Type B pancreatic cell (in vitro differentiated cells): ENCODE measurements around the gene TPRN. TPM values are rescaled to one million over a fixed set of nuclear protein-coding genes. Genes with fewer than 3 reads are reported as not detected.

Experiments used
- DNase-seq: peaks from one replicate; pipeline ENCODE4 v3.0.0; 2021; ENCODE audit warnings: mixed read lengths; ENCODE audit not compliant: unreplicated experiment; ENCODE audit errors: extremely low spot score
- H3K27ac Mint-ChIP-seq: 2 replicates; pipeline ENCODE4 v1.8.0; 2021; ENCODE audit warnings: mild to moderate bottlenecking, mixed read lengths
- H3K27me3 Mint-ChIP-seq: 2 replicates; pipeline ENCODE4 v1.8.0; 2021; ENCODE audit warnings: mixed read lengths
- H3K36me3 Mint-ChIP-seq: 2 replicates; pipeline ENCODE4 v1.8.0; 2021; ENCODE audit warnings: mixed read lengths
- H3K4me1 Mint-ChIP-seq: one replicate; pipeline ENCODE4 v1.8.0; 2021; ENCODE audit warnings: mixed read lengths; ENCODE audit not compliant: unreplicated experiment
- H3K4me3 Mint-ChIP-seq: 2 replicates; pipeline ENCODE4 v1.8.0; 2021; ENCODE audit warnings: mild to moderate bottlenecking, mixed read lengths
- H3K9me3 Mint-ChIP-seq: 2 replicates; pipeline ENCODE4 v1.8.0; 2021; ENCODE audit warnings: mixed read lengths
- CTCF ChIP-seq: fragments of 200-600 bp; sonication (generic); conservative IDR thresholded peaks from 2 replicates; pipeline ENCODE4 v1.5.0; 2021; ENCODE audit warnings: antibody characterized with exemption, mild to moderate bottlenecking
- microRNA-seq: library from miRNA; unstranded; fragments of <30 nt; microRNA quantifications from one replicate; pipeline ENCODE4, GENCODE V29; 2020
- total RNA-seq: library from RNA; stranded (reverse); gene quantifications from 2 replicates; pipeline ENCODE4 v1.2.1, GENCODE V29; 2021; ENCODE audit warnings: low replicate concordance

Gene TPRN
- total RNA-seq, 1 donor from 2014 or later = 24.1 TPM

- no peak overlapping the region for H3K4me3 Mint-ChIP-seq
- H3K4me1 Mint-ChIP-seq = no peaks in the 10 kb centered on the region
Observed at GRCh38 chr9:137143459-137143858, 57.1 kb downstream of the TPRN start.

DNA sequence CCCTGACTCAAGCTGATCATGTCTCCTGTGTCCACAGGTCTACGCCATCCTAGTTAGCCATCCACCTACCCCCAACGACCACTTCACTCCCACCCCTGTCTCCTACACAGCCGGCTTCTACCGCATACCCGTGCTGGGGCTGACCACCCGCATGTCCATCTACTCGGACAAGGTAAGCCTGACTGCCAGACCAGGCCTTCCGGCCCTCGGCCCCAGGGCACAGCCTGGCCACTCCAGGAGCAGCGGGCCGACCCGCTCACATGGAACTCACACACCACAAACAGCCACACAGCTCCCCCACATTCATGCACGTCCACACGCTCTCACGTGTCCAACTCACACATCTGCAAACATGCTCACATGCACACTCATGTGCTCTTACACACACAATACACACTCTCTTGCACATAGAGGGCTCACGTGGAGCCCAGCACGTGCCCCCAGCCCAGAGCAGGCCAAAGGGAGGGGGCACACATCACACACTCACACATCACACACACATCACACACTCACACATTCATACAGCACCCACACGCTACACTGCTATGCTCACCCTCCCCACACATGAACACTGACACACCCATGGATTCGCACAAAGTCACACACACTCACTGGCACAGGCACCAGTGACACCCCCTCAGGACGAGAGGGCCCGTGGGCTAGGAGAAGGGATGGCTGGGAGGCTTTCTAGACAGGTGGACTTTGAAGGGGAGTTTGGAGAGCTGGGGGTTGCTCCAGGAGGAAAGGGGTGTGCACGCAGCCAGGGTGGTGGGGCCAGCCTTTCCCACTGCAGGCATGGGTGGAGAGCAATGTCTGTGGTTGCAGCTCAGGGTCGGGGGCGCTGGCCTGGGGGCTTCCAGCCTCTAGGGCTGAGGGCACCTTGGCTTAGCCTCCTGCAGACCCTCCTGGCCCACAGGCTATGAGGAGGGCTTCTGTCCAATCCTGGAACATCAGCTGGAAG, 58.3 kb downstream of the TPRN start:
- no peaks in the 10 kb centered on the region for H3K36me3 Mint-ChIP-seq
- TF ChIP-seq CTCF = no peak
- H3K9me3 Mint-ChIP-seq = no peaks in the 10 kb centered on the region
- no peak overlapping the region for H3K4me3 Mint-ChIP-seq
- H3K4me1 Mint-ChIP-seq = no peaks in the 10 kb centered on the region
- peaks cover 63% of the 10 kb centered on the region for H3K27me3 Mint-ChIP-seq
- no peak for DNase-seq
- no peak overlapping the region for H3K27ac Mint-ChIP-seq

More at GRCh38 chr9:137143459-137143858, 57.1 kb downstream of the TPRN start:
- Mint-ChIP-seq H3K36me3 (no peaks in the 10 kb centered on the region), H3K9me3 (no peaks in the 10 kb centered on the region), H3K27me3 (peaks cover 57% of the 10 kb centered on the region), H3K27ac (no peak overlapping the region)
- no peak for DNase-seq
- TF ChIP-seq CTCF = no peak

Small RNA genes lying within 50 kb of the gene (microRNA-seq; reads per million reads assigned to microRNA genes)
- not detected for gene MIR3621

Other genes starting within 250 kb of the TPRN start
- gene LCN12, start 248.5 kb downstream of the TPRN start, total RNA-seq = 7.9 and 8.3 TPM in 2 replicates
- gene PTGDS, start 223.2 kb downstream of the TPRN start, total RNA-seq = 1.4 and 1.7 TPM in 2 replicates
- not detected in 2 replicates for gene LCNL1, start 217.7 kb downstream of the TPRN start, total RNA-seq
- gene PAXX, start 208.3 kb downstream of the TPRN start, total RNA-seq = 63.4 and 100 TPM in 2 replicates
- 38.6 and 63.3 TPM in 2 replicates for gene CLIC3, start 204.2 kb downstream of the TPRN start, total RNA-seq
- 44.7 and 47.7 TPM in 2 replicates for gene ABCA2, start 172.5 kb downstream of the TPRN start, total RNA-seq
- gene FUT7, start 168.7 kb downstream of the TPRN start, total RNA-seq = not detected in 2 replicates
- 68.0 and 70.3 TPM in 2 replicates for gene NPDC1, start 154.6 kb downstream of the TPRN start, total RNA-seq
- gene ENTPD2, start 146.7 kb downstream of the TPRN start, total RNA-seq = 3.3 and 6.4 TPM in 2 replicates
- 19.1 and 21.9 TPM in 2 replicates for gene SAPCD2, start 130.2 kb downstream of the TPRN start, total RNA-seq
- 3.4 and 5.4 TPM in 2 replicates for gene UAP1L1, start 123.2 kb downstream of the TPRN start, total RNA-seq
- gene MAN1B1, start 113.8 kb downstream of the TPRN start, total RNA-seq = 50.3 and 58.9 TPM in 2 replicates
- gene DPP7, start 86.0 kb downstream of the TPRN start, total RNA-seq = 86.5 and 86.7 TPM in 2 replicates
- 0.29 and 0.94 TPM in 2 replicates for gene GRIN1, start 61.6 kb downstream of the TPRN start, total RNA-seq
- 0.77 and 1.4 TPM in 2 replicates for gene LRRC26, start 30.7 kb downstream of the TPRN start, total RNA-seq
- gene TMEM210, start 28.7 kb downstream of the TPRN start, total RNA-seq = not detected in 2 replicates
- 63.5 and 65.0 TPM in 2 replicates for gene ANAPC2, start 12.2 kb downstream of the TPRN start, total RNA-seq
- gene SSNA1, start 12.1 kb downstream of the TPRN start, total RNA-seq = 64.9 and 74.8 TPM in 2 replicates
- gene TMEM203, start 4.9 kb upstream of the TPRN start, total RNA-seq = 42.3 and 46.3 TPM in 2 replicates
- gene NDOR1, start 5.0 kb upstream of the TPRN start, total RNA-seq = 18.9 and 28.0 TPM in 2 replicates
- 12.1 and 15.7 TPM in 2 replicates for gene RNF208, start 21.5 kb upstream of the TPRN start, total RNA-seq
- gene CYSRT1, start 24.4 kb upstream of the TPRN start, total RNA-seq = 0.86 and 1.5 TPM in 2 replicates
- 0.36 and 0.48 TPM in 2 replicates for gene RNF224, start 26.8 kb upstream of the TPRN start, total RNA-seq
- 0.41 and 0.81 TPM in 2 replicates for gene SLC34A3, start 30.2 kb upstream of the TPRN start, total RNA-seq
- 326 and 349 TPM in 2 replicates for gene TUBB4B, start 40.5 kb upstream of the TPRN start, total RNA-seq
- gene STPG3, start 50.5 kb upstream of the TPRN start, total RNA-seq = 0.31 TPM in 1 of 2 replicates, not detected in the other
- 52.4 and 61.9 TPM in 2 replicates for gene NELFB, start 54.6 kb upstream of the TPRN start, total RNA-seq
- 2.7 and 4.5 TPM in 2 replicates for gene TOR4A, start 77.0 kb upstream of the TPRN start, total RNA-seq
- gene NRARP, start 101.5 kb upstream of the TPRN start, total RNA-seq = 17.9 and 21.7 TPM in 2 replicates
- gene EXD3, start 222.4 kb upstream of the TPRN start, total RNA-seq = 15.5 and 19.5 TPM in 2 replicates
- gene NOXA1, start 222.7 kb upstream of the TPRN start, total RNA-seq = 6.4 and 14.3 TPM in 2 replicates
- gene ENTPD8, start 240.6 kb upstream of the TPRN start, total RNA-seq = 2.1 and 3.5 TPM in 2 replicates